ENCODE measurements around the gene XPO5.
A peak's percentile ranks its signal among the peaks of the same experiment; 100 is the strongest.
"Not testable (repeated sequence)": the region's sequence is repeated elsewhere in the genome, so short reads cannot be mapped to it uniquely, and the experiment has no call there.

The XPO5 gene

DNA sequence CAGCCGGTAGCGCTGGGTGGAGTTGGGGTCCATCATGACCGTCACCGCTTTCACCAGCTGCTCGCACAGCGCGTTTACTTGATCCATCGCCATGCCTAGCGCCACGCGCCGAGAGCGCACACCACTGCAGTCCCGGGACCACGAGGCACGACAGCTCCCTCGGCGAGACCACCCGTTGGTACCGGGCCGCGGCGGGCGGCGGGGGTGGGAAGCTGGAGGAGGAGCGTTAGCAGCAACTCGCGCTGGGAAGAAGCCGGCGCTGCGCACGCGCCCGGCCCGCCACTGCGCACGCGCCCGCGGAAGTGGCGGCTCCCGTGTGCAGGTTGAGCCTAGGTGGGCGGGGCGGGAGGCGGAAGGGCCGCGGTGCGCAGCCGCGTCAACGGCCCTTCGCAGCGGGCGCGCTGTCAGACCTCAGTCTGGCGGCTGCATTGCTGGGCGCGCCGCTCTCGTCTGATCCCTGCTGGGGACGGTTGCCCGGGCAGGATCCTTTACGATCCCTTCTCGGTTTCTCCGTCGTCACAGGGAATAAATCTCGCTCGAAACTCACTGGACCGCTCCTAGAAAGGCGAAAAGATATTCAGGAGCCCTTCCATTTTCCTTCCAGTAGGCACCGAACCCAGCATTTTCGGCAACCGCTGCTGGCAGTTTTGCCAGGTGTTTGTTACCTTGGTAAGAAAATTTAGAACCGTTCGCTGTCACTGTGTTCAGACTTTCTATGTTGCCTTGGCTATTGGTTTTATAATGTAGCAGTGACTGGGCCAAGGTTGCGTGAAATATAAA, at the start of gene XPO5, which contains the start of gene POLH:
Gene XPO5, minus strand, starts transcription at position 267 of the 780 bp plus-strand sequence. Its CDS starts 174 bp downstream, at position 93.
Gene POLH, plus strand, starts transcription at position 414 of the 780 bp plus-strand sequence. CDS start 6,135 bp downstream, outside the sequence.
- peak; percentile 89 for DNase-seq (ENCODE audit: low read depth)

DNA sequence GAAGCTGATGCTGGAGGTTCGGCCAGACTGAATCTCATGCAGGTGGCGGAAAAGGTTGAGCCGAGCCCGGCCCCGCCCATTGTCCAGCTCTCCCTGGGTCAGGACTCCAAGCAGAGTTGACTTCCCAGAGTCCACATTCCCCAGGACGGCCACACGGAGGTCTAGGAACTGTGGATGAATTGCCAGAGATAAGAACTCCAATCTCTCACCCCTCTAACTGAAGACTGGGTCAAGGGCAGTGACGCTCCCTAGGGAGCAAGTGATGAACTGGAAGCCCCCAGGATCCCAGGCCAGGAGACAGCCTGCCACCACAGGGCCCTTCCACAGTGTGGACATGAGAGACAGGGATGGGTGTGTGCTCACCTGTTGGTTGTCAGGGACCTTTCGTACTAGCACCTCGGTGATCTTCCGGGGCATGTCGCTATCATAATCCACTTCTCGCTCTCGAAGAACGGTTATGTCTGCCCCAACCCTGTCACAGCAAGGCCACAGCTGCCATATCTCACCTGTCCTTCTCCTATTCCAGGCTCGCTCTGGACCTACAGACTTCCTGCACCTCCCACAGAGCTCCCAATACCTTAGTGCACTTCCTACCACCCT, 49.7 kb upstream of the XPO5 start:
- no peak for DNase-seq (ENCODE audit: low read depth)

DNA sequence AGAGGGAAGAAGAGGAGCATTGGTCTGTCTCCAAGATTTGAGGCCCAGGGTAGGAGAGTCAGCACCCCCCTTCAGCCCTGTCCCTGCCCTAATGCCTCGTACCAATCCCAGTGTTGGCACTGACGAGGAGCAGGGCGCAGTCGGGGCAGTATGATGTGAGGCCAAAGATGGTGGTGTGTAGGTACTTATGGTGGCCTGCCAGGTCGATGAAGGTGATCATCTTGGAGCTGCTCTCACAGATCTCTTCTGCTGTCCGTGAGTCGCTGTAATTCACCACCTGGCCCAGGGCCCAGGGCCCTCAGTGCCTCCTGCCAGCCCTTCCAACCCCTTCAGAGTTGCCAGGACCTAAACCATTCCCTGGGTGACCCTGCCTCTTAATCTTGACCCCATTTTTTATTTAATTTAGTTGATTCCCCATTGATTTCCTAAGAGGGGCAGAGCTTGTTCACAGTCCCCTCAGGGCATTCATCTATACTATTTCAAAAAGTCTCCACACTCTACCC, 49.0 kb upstream of the XPO5 start:
- DNase-seq (ENCODE audit: low read depth): no peak

DNA sequence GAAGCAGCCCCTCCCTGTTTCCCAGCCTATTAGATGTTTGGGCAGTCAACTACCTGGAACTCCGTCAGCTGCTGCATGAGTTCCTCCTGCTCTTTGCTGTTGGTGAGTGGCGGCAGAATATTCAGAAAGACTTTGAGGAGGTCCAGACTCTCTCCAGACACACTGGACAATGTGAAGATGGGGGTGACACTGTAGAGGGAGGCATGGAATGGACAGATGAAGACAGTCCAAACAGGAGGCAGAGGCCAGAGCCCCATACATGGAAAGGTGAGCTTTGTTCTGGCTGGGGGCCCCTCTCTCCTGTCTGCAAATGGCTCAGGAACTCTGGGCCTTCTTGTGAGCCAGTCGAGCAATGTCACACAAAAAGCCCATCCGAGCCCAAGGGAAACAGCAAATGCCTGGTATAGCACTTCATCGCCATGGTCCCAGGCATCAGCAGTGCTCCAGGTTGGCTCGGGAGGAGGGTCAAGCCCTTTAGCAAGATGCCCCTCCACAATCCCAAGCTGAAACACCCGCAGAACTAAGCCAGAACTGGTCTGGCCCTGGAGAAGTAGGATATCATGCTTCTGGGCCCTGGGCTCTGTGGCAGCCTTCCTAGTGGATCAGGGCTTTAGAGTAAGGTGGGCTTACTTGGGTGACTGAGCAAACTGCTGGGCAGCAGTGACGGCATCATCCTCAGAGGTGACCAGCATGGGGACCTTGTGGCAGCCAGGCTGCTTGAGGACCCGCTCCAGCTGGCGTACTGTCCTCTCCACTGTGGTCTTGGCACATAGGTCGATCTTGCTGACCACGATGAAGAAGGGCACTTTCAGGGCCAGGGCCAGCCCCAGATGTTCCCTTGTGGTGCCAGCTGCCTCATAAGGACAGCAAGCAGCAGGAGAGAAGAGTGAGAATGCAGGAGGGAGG, 48.3 kb upstream of the XPO5 start:
- DNase-seq (ENCODE audit: low read depth): no peak

DNA sequence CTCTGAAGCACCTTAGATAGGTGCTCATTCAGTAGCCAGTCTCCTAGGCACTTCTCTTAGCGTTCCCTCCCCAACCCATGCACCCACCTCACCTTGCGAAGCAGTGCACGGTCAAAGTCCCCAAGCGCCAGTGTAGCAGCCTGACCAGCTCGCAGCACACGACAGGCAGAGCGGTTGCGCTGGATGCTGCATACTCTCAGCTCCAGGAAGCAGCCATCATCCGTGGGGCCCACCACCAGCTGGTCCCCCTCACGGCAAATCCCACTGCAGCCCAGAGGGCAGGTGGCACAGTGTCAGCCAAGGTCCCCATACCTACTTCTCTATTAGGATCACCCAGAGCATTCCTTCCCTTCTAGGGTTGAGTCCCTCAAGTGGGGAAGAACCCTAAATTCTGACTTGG, 46.7 kb upstream of the XPO5 start:
- no peak for DNase-seq (ENCODE audit: low read depth)

DNA sequence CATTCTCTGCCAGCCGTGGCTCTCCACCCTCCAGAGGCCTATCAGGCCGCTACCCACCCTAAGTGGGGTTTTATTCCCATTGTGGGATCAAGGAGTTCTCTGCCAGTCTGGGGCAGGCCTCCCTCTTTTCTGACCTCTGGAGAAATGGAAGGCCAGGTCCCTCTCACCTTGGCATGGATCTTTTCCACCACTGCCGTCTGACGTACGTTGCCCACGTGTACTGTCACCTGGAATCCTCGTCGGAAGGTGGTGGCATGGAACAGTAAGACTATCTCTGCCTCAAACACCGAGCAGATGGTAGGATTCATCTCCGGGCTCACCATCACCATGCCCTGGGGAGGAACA, 46.0 kb upstream of the XPO5 start:
- DNase-seq (ENCODE audit: low read depth): no peak

DNA sequence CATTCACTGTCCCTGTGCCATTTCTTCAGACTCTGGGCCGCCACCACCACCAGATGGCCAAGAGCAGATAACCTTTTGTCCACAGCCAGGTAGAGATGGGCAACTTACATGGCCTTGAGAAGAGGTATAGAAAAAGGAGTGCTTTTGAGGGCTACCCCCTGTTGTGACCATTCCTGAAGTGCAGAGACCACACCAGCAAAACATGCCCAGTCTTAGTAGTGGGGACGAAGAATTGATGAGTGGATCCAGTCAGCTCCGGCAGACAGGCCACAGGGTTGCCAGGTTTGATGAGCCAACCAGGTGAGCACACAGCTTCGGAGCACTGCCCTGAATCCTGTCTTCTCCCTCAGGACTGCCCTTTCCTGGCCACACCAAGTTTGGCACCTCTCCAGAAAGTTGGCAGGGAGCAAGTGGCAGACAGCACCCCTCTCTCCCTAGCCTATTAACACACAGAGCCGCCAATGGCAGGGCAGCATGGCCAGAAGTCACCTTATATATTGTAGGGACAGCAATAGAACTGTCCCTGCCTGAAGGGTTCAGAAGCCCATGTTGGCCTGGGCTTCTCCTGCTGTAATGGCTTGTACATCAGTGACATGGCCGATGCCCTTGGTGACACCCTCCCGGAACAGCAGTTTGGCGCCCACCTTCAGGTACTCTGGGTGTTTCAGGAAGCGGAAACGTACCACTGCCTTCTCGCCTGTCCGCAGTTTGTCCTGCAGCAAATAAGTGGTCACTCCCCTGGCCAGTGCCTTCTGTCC, 45.4 kb upstream of the XPO5 start:
- no peak for DNase-seq (ENCODE audit: low read depth)

DNA sequence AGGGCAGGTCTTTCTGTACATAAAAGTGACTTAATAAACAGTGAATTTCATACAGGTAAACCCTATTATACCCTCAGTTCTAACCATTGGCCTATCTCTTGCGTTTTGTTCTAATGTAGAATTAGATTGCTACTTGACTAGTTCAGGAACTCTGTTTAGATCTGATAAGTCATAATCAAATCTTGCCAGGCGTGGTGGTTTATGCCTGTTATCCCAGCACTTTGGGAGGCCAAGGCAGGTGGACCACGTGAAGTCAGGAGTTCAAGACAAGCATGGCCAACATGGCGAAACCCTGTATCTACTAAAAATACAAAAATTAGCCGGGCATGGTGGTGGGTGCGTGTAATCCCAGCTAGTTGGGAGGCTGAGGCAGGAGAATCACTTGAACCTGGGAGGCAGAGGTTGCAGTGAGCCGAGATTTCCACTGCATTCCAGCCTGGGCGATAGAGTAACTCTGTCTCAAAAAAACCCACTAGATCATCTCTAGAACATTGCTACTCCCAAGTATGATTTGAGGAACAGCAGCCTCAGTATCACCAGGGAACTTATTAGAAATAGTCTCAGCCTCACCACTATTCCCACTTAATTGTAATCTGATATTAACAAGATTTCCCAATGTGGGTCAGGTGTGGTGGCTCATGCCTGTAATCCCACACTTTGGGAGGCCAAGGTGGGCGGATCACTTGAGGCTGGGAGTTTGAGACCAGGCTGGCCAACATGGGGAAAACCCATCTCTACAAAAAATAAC, 41.1 kb upstream of the XPO5 start:
- no peak for DNase-seq (ENCODE audit: low read depth)

DNA sequence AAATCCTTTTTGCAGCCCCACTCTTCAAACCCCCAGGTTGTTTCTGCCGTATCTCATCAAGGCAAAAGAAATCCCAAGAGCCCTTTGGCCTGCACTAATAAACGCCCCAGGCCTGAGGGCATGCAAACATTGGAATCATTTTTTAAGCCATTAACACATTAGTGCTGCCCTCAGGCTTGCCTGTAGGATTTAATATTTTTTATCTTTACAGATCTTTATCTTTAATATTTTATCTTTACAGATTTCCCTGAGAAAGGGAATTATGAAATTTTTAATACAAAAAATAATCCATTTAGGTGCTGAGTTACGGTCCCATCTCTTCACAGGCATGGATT, 38.5 kb upstream of the XPO5 start:
- no peak for DNase-seq (ENCODE audit: low read depth)

DNA sequence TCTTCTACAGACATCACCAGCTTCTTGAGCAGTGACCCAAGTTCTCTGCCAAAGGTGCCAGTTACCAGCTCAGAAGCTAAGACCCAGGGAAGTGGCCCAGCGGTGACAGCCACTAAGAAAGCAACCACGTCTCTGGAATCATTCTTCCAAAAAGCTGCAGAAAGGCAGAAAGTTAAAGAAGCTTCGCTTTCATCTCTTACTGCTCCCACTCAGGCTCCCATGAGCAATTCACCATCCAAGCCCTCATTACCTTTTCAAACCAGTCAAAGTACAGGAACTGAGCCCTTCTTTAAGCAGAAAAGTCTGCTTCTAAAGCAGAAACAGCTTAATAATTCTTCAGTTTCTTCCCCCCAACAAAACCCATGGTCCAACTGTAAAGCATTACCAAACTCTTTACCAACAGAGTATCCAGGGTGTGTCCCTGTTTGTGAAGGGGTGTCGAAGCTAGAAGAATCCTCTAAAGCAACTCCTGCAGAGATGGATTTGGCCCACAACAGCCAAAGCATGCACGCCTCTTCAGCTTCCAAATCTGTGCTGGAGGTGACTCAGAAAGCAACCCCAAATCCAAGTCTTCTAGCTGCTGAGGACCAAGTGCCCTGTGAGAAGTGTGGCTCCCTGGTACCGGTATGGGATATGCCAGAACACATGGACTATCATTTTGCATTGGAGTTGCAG, 38.0 kb upstream of the XPO5 start:
- no peak for DNase-seq (ENCODE audit: low read depth)

DNA sequence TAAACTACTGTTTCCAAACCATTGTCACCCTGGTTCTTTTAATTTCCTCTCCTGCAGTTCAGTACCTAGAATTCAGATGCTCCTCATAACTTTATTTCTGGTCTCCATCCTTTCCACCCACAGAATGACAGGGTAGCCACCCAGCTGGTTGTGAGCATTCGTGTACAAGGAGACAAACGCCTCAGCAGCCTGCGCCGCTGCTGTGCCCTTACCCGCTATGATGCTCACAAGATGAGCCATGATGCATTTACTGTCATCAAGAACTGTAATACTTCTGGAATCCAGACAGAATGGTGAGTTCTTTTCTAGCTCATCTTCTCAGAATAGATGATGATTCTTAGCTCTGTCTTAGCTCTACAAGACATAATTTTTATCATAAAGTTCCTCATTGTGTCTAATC, 34.6 kb upstream of the XPO5 start:
- DNase-seq (ENCODE audit: low read depth): no peak

DNA sequence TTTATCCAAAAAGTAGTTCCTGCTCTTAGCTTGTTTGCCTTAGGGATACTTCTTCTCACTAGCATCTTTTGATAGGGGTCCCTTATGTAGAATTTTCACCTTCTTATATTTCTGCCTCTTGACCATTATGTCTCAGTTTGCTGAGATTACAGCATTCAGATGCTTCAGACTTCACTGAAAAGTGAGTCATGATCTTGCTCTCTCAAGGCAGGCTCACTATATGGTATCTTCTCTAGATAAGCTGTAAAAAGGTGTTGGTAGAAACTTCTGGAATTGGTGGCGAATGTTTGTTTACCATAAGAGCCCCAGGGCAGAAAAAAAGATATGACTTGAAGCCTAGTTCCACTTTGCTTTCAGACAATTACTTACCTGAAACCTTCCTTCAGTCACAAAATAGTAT, 33.6 kb upstream of the XPO5 start:
- DNase-seq (ENCODE audit: low read depth): no peak

DNA sequence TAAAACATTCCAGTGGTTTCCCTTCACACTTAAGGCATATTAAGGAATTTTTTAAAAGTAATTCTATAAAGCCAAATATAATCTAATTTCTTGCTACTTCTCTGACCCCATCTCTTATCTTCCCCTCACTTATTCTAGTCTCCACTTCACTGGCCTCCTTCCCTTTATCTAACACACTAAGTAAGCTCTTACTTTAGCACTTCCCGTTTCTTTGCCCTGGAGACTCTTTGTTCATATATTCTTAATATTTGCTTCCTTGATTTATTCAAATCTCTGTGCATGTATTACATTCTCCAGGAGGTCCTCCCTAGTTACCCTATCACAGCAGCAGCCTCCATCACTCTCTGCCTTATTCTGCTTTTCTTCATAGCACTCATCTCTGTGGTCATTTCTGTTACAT, 33.0 kb upstream of the XPO5 start:
- no peak for DNase-seq (ENCODE audit: low read depth)

DNA sequence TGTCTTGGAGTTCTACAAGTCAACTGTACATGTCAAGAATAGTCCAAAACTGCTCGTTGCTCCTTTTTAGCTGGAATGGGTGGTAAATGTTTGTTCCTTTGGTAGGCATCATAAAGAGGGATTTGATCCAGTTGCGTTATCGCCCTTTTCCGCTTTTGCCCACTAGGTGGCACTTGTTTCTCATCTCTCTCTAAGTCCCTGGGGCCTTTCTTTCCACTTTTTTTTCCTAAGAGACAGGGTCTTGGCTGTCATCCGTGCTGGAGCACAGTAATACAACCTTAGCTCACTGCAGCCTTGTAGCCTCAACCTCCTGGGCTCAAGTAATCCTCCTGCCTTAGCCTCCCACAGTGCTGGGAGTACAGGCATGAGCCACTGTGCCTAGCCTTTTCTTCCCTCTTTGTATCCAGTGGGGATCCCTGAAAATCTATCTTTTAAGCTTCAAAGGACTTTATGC, 32.5 kb upstream of the XPO5 start:
- peak; percentile 57 for DNase-seq (ENCODE audit: low read depth)

DNA sequence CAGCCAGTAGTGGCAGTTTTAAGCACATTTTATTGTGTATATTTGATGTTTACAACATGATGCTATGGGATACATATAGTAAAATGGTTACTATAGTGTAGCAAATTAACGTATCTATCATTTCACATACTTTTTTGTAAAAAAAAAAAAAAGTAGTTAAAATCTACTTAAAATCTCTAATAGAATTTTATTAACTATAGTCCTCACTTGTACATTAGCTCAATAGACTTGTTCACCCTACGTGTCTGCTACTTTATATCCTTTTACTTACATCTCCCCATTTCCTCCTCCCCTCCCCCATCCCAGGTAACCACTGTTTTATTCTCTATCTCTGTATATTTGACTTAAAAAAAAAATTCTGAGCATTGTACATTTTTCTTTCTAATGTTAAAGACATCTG, 30.2 kb upstream of the XPO5 start:
- no peak for DNase-seq (ENCODE audit: low read depth)

DNA sequence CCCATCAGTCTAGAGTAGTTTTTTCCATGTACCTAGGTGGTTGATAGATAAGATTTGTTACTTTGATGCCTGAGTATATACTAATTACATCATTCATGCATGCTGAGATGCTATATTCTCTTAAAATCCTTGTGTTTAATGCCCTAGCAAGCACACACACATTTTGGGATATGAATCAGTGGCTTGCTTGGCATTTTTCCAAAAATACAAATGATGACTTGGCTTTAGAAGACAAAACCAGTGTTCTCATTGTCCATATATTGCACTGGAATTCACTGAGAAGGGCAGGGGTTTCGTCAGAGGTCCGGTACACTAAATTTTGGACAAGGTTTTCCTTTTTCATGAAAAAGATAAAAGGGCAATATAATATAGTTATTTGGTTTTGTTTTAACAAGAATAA, 28.3 kb upstream of the XPO5 start:
- no peak for DNase-seq (ENCODE audit: low read depth)

DNA sequence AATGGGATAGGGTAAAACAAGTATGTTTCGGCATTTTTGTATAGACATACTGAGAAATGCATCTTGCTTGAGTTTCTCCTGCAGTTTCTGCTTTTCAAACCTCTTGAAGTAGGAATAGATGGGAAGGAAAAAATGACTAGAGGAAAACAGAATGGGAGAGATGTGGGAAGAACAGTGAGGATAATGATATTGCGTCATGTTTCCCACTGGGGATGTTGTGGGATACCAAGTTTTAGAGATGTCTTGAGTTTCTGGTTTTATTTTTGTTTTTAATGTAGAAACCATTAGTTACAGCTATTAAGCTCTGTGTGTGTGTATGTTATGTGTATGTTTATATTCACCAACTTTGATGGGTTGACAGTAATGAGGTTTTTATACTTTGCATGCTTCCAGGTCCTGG, 24.8 kb upstream of the XPO5 start:
- no peak for DNase-seq (ENCODE audit: low read depth)

DNA sequence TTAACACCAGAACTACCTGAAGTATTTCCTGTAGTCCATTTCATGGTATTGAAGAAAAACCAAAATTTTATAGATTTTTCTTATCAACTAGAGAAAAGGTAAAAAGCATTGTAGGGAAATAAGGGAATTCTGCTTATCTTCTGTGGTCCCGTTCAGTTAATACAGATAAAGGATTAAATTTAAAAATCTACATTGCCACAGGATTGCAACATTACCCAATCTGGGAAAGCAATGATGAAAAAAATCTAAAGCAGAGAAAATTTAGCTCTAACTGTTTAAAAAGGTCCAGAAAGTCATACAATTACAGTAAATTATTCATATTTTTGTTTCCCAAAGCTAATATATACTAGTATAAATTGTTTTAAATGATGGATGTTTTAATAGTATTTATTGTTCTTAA, 18.1 kb upstream of the XPO5 start:
- DNase-seq (ENCODE audit: low read depth): no peak

DNA sequence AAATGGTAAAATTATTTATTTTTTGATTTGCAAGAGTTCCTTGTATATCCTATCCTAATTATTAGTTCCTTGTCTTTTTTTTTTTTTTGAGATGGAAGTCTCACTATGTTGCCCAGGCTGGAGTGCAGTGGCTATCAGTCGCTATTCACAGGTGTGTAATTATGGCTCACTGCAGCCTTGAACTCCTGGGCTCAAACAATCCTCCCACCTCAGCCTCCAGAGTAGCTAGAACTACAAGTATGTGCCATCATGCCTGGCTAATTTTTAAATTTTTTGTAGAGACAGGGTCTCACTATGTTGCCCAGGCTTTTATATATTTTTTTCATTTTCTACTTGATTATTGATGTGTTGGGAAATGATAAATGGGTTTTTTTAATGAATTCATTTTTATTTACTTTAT, 13.7 kb upstream of the XPO5 start:
- DNase-seq (ENCODE audit: low read depth): not testable (repeated sequence)

DNA sequence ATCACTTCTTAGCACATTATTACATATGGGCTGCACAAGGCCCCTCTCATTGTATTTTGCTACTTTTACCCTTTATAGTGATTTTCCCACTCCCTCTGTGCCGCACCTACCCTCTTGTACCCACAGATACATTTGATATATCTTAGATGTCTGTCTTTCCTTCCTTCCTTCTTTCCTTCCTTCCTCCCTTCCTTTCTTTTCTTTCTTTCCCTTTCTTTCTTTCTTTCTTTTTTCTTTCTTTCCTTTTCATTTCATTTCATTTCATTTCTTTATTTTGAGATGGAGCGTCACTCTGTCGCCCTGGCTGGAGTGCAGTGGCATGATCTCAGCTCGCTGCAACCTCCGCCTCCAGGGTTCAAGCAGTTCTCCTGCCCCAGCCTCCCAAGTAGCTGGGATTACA, 12.4 kb upstream of the XPO5 start:
- no peak for DNase-seq (ENCODE audit: low read depth)

Measured in activated T-cell treated with anti-CD3 and anti-CD28 coated beads for 1 hour (primary cell).